Posterior vena cava (tissue), 2 donors: ENCODE data around the gene TCF4. TPM values are rescaled to one million over a fixed set of nuclear protein-coding genes. Genes with fewer than 3 reads are reported as not detected.

Experiments used
- DNase-seq: peaks from one replicate; pipeline ENCODE4 v3.0.0-alpha.2; 2020; ENCODE audit warnings: low spot score
- intact Hi-C, 2 donors: fragments of 100-400 bp; cut with DNase I; formaldehyde crosslinking; loops; one replicate each; pipeline versions ENCODE4 v1.14.1 to v1.14.2; 2022 to 2023
- total RNA-seq, 2 donors: library from RNA; stranded (reverse); fragmentation: NEBNext Ultra II Directional; extraction: Animal tissue kit (Norgen Biotek cat#: 25700); gene quantifications; one replicate each; pipeline ENCODE4 v1.2.1, GENCODE V29; 2021
- donor health status: DM: yes; HTN: yes; CAD: no.
- donor health status: DM: yes; HTN: yes; CAD: no.

Gene TCF4
- total RNA-seq, 2 donors from 2014 or later: 85.5 to 98.7 TPM

DNA sequence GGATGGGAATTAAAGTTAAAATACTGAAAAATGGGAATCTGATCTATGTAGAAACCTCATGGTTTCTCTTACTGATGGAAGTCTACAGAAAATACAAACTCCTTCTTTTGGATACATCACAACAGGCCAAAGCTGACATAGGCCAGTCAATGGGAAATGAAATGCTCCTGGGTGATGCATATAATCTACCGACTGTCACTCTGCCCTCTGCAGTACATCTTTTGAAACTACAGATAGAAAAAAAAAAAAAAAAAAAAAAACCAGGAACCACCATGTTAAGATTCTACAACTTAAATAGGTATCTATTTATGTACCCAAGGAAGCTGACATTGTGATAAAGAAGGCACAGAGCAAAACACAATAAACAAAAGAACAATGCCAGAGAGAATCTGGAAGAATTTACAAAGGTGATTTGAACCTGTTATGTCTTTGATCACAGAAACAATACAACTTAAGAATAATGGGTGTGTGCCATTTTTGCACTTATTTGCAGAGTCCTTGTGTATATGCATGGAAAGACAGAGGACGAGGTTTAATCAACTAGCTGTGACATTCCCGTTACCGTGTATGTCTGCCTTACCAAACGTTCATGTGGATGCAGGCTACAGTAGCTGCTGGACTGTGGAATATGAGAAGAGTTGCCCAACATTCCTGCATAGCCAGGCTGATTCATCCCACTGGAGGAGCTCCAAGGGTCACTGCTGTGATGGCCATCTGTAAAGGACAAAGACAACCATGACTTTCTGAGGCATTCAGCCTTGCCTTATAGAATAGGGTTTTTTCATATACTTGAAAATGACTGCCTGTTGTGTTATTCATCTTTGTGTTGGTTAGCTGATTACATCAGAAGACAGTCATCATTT, 312.7 kb downstream of the TCF4 start:
- intact Hi-C loops: no loop called here
- DNase-seq: no peak

GRCh38 chr18:55272510-55273243, 315.3 kb downstream of the TCF4 start:
- DNase-seq: no peak
- intact Hi-C loops: no loop called here

DNA sequence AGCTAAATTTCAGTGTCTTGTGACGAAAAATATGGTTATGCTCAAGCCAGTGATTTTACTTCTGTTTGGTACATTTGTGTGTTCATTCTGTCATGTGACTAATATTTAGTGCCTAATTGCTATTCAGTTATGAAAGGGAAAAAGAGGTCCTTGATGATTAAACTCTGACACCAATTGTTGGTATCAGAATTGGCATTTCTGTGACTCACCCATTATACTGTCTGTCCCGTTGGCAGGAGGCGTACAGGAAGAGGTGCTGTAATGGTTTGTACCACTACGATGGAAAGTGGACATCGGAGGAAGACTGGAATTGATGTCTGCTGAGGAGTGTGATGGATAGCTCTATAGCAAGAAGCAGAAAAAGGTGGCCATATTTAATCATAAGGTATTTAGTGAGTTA, 318.4 kb downstream of the TCF4 start:
- intact Hi-C loops: no loop called here
- DNase-seq: no peak

DNA sequence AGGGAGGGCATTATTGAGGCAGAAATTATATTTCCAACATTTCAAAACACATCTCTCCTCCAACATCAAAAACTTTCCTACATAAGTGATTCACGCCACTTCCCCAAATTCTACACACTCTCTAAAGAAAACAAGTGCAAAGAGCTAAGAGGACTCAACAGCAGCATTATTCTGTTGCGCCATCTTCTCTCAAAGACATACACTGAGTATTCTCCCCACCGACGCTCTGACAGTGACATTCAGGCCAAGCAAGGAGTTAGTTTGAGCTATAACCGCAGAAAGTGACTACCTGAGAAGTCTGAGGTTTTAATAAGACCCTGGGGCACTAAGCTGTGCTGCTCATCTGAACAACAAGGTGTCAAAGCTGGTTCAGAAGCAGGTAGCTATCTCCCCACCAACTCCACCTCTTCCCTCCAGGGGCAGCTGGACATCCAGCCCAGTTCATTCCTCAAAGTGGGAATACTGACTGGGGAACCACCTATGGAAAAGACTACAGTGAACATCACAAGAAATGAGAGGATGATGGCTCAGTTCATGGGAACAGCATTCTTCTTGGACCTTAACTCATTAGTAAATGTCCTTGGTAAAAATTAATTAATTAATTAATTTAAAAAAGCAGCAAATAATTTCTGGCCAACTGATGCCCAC, 319.2 kb downstream of the TCF4 start:
- no peak for DNase-seq
- intact Hi-C loops: no loop called here

- intact Hi-C loops: no loop called here
- no peak for DNase-seq
These were observed 319.8 kb downstream of the TCF4 start for GRCh38 chr18:55268151-55268601.

DNA sequence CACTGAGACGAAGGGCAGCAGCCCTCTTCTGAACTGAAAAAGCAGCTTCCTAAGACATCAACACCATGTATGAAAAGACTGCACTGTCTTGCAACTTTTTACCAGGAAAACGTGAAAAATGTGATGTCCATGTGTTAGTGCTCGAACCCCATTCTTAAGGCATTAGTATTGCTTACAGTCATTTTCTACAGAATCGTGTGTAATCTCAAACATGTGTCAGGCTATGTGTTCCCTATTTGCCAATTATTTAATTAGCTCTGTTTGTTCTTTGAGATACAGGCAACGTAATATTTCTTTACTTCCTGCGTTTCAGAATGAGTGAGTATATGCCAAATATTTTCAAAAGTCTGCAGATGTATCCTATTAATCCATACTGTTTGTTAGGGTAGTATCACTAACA, 321.0 kb downstream of the TCF4 start:
- intact Hi-C loops: no loop called here
- DNase-seq: no peak

GRCh38 chr18:55265984-55266383, 322.0 kb downstream of the TCF4 start:
- DNase-seq: no peak
- intact Hi-C loops: no loop called here

DNA sequence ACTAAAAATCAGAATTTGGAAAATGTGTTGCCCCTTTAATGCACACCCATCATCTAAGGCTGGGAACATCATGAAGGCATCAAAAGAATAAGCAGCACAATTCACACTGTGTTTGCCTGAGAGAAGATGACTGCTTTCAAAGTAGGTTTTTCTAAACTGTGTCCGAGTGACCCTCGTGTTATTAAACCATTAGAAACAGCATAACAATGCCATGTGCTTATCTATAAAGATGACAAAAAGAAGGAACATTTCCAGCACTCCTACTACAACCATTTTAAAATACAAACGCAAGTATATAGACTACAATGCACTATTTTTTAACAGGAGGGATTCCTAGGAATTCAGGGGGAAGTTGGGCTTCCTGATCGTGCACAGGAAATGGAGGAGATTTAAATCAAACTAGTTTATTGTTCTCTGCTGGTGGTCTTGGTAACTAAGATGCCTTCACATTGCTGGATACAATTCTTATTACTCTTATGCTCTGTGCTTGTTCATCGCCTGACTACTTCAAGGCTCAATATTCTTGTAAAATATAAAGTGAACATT, 322.8 kb downstream of the TCF4 start:
- intact Hi-C loops: no loop called here
- DNase-seq: no peak

- intact Hi-C loops: no loop called here
- DNase-seq: no peak
These were observed 323.9 kb downstream of the TCF4 start for GRCh38 chr18:55264108-55264507.

DNA sequence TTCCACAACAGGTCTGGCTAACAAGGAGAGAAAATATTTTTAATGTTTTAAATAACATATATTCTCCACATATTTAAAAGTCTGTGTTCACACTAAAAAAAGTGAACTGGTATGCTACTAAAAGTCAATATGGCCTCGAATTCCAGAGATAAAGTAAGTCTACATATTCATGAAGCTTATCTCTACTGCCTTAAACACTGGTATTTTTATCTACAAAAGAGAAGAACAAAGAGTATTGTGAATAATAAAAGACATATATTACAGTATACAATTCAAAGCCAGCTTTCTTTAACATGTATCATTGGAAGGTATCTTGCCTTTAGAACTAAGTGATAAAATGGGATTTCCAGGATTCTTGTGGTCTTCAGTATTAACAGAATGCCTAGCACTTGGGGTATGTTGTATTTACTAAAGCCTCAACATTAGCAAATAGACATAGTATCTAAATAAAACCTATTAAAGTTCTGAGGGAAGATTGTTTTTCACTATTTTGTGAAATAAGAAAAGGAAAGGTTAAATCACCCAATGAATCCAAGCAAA, 325.9 kb downstream of the TCF4 start:
- intact Hi-C loops: no loop called here
- DNase-seq: no peak

DNA sequence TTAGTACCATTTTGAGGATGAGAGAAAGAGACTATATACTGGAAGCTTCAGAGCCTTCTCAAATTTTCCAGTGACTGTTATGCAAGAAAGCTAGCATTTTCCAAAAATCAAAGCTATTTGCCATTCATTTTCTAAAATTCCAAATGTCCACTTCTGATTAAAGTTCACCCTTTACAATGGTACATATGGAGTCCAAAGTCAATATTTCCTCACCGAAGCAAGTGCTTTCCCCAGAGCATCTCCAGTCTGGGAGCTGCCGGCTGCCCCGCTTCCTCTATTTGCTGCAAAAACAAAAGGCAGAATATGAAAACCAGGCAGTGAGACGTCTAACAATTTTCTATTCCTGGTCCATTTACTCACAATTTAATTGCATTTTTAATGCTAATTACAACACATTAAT, 326.7 kb downstream of the TCF4 start:
- DNase-seq: no peak
- intact Hi-C loops: no loop called here

DNA sequence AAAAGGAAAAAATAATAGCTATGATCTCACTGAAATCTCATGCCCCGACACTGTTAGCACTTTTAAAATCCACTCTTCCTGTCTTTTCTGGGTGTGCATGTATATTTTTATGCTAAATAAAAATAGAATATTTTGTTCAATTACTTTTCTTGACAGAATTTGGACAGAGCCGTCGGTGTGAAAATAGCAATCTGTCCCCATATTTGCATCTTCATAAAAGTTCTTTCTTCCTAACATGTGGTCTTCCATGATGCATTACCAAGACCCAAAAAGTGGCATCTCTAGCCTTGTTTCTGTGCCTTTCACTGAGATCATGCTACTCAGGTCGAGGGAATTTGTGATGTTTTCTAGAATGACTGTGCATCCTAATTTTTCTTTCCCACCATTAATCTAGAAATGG, 329.9 kb downstream of the TCF4 start:
- intact Hi-C loops: no loop called here

DNA sequence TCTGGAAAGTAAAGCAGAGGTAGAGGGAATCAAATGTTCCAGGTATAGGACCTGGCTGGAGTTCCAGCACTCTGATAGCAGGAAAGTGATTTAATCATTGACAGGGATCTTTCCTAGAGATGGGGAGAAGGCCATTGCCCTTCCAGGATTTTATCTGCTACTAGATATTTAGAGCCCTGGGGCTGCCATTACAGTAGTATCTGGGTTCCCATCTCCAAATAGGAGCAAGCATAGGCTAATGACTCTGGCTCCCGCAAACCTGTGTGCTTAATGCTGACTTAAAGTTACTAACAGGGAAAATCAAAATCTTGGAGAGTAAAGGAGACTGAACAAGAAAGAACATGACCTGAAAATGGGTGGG, 331.1 kb downstream of the TCF4 start:
- no peak for DNase-seq
- intact Hi-C loops: no loop called here

More for the DNA sequence above, 329.9 kb downstream of the TCF4 start:
- DNase-seq: no peak

- intact Hi-C loops: no loop called here
- DNase-seq: no peak
These were observed 331.6 kb downstream of the TCF4 start for GRCh38 chr18:55256226-55256928.

DNA sequence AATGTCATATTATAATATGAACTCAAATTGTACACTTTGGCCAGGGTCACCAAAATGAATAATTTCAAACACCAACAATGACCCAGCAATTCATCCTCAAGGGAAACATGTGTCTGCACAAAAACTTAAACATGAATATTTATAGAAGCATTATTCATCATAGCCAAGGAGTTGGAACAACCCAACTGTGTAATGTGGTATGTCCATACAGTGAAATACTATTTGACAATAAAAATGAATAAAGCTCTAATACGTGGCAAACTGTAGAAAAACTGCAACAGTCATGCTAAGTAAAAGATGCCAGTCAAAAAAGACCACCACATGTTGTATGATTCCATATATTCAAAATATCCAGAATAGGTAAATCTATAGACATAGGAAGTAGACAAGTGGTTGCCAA, 334.2 kb downstream of the TCF4 start:
- intact Hi-C loops: no loop called here

GRCh38 chr18:55252901-55253300, 335.1 kb downstream of the TCF4 start:
- intact Hi-C loops: no loop called here
- DNase-seq: no peak

More for the DNA sequence above, 334.2 kb downstream of the TCF4 start:
- DNase-seq: no peak

DNA sequence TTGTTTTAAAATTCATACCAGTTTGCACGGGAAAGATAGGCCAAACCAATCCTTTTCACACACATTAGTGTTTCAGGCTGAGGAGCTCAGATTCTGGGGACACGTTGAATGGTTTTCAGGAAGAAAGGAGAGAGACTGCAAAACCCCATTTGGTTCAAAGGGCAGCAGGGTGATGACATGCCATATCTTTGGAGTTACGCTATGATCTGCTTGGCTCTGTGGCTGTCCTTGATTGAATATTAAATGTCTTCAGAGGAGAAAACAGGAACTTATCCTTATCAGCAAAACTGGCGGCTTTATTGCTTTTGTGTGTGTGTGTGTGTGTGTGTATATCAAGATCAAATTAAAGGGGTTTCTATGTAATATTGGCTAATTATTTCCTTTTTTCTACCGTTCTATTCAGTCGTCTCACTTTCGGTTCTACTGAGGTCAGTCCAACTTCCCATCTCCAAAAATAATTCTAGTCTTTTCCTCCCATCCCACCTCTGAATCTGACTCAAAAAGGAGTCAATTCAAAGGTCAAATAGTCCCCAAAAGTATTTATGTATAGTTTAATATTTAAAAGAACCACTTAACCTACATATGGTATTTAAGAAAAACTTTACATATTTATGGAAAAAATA, 335.8 kb downstream of the TCF4 start:
- intact Hi-C loops: no loop called here
- DNase-seq: no peak

DNA sequence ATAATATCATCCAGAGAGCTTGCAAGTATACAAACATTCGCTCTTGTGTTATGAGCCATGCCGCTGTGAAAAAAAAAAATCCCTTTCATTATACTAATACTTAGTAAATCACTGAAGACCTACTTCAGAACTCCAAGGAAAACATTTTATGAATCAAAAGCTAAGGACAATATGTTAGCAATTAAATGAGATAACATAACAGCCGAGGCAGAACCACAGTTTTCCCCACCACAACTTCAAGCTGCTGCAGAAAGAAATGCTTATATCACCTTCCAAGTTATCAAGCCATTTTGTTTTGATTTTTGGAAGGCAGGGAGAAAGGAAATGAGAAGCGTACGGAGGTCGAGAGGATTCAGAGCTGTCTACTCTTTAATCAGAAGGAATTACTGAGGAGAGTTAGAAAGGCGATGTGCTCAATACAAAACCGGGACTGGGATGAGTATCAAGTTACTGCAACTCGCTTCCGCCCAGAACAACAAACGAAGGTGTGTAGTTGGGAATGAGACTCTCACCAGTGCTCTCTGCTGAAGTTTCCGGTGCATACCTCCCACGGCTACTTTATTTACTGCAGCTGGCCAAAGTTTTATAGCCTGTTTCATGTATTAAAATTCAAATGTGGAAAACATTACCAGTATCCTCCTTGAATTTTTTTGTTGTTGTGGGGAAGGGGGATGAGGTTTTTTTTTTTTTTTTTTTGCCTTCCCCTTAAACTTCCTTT, 336.6 kb downstream of the TCF4 start:
- DNase-seq: no peak
- intact Hi-C loops: no loop called here
